ENCODE measurements around the gene TST.

The TST gene

DNA sequence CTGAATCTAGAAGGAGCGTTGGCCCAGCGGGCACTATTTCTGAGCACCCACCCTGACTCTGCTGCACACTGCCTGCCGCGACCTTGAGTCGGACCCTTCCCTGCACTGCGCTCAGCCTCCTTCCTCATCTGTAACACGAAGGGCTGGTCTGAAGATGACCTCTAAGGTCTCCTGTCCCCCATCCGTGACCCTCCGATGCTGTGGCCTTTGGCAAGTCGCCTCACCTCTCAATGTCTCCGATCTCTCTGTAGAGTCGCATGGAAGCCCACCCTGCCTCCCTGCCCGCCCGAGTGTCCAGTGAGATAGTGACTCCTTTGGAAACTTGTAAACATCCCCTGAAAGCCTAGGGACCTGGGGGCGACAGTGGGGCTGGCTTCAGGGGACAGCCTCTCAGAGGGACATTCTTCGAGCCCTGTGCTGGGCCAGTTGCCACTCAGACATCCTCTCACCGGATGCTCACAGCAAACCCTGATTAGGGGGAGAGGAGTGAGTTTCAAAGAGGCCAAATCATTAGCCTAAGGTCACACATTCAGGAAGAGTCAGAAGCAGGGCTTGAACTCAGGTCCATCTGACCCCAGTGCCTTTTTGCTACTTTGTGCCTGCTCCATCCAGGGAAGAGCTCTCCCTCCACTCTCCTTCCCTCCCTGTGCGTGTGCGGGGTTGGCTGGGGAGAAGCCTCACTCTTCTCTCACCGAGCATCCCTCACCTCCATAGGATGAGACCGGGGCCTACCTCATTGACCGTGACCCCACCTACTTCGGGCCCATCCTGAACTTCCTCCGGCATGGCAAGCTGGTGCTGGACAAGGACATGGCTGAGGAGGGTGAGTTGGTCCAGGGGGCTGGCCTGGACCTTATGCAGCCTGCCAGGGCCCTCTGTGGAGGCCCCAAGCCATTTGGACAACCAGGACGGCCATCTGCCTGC lies 33.4 kb upstream of the TST start:
- peak overlapping the region; percentile 97 for H3K4me2 ChIP-seq (ENCODE audit: low read length)
- H3K4me1 ChIP-seq (ENCODE audit: control insufficient read depth, insufficient read depth, low read length), result peaks cover 21% of the 10 kb centered on the region
- H3K4me3 ChIP-seq (ENCODE audit: low read length), result peak overlapping the region; percentile 99
- H3K36me3 ChIP-seq (ENCODE audit: insufficient read depth, low read length), result peaks cover 21% of the 10 kb centered on the region
- no peaks in the 10 kb centered on the region for H3K9me3 ChIP-seq (replicated peaks; ENCODE audit: low read length)
- no peaks in the 10 kb centered on the region for H3K27me3 ChIP-seq (ENCODE audit: control insufficient read depth, insufficient read depth, low read length)
- peak overlapping the region; percentile 88 for H3K9ac ChIP-seq (ENCODE audit: low read depth, low read length)

DNA sequence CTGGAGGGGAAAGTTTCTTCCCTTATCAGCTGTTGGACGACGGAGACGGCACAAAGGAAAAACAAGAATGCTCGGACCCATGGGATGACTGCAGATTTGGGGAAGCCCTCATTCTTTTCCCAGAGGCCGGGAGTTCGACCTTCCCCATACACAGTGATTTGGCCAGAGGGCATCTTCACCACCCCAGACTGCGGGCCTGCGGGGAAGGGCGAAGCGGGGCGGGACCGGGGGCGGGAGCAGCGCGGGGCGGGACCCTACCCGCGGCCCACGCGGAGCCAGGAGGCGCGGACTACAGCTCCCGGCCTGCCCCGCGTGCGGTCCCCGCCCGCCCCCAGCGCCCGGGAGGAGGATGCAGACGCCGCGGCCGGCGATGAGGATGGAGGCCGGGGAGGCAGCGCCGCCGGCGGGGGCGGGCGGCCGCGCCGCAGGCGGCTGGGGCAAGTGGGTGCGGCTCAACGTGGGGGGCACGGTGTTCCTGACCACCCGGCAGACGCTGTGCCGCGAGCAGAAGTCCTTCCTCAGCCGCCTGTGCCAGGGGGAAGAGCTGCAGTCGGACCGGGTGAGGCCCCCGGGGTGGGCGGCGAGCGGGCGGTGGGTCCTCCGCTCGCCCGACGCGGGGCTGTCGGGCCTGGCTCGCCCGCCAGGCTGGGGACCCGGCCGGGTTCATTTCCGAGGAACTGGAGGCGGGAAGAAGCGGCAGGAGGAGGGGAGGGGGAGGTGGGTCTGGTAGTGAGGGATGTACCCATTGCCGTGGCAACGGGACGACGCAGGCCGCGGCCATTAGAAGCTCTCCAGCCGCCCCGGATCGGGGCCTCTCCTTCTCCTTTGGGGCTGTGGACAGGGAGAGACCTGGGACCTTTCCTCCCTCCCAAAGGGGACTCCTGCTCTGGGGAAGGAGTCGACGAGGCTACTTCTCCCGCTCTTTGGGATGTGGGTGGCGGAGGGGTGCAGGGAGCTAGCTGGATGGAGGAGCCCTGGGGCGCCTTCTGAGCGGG lies 32.4 kb upstream of the TST start, which contains the start of gene KCTD17:
KCTD17 (plus strand) TSS at position 352 of the 995 bp plus-strand sequence; CDS start at position 371, 19 bp downstream.
- Histone ChIP-seq H3K4me3 (ENCODE audit: low read length) (peak within 1 kb of the TSS; percentile 99), H3K4me1 (ENCODE audit: control insufficient read depth, insufficient read depth, low read length) (peaks cover 21% of the 10 kb centered on the region), H3K27me3 (ENCODE audit: control insufficient read depth, insufficient read depth, low read length) (no peaks in the 10 kb centered on the region), H3K36me3 (ENCODE audit: insufficient read depth, low read length) (peaks cover 13% of the 10 kb centered on the region), H3K9ac (ENCODE audit: low read depth, low read length) (peak within 1 kb of the TSS; percentile 88), H3K4me2 (ENCODE audit: low read length) (peak within 1 kb of the TSS; percentile 97), H3K9me3 (replicated peaks; ENCODE audit: low read length) (no peaks in the 10 kb centered on the region)

DNA sequence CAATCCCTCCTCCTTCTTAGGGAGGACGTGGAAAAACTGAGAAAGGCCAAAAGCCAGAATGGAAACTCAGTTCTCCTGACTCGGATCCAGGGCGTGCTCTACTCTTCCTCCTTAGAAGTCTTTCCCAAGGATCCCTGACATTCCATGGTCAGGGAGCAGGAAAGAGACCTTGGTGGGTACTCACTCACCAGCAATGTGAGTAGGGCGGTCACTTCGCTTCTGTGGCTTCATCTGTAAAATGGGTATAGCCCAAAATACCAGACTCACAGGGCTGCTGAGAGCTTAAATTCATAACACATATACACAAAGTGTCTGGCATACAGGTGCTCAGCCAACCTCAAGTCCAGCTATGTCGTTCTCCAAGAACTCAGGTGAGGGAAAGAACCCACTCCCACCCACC lies 31.7 kb upstream of the TST start:
- Histone ChIP-seq H3K4me2 (ENCODE audit: low read length) (peak overlapping the region; percentile 97), H3K9ac (ENCODE audit: low read depth, low read length) (no peak overlapping the region), H3K9me3 (replicated peaks; ENCODE audit: low read length) (no peaks in the 10 kb centered on the region), H3K4me1 (ENCODE audit: control insufficient read depth, insufficient read depth, low read length) (peaks cover 23% of the 10 kb centered on the region), H3K27me3 (ENCODE audit: control insufficient read depth, insufficient read depth, low read length) (no peaks in the 10 kb centered on the region), H3K36me3 (ENCODE audit: insufficient read depth, low read length) (peaks cover 6% of the 10 kb centered on the region), H3K4me3 (ENCODE audit: low read length) (no peak overlapping the region)

DNA sequence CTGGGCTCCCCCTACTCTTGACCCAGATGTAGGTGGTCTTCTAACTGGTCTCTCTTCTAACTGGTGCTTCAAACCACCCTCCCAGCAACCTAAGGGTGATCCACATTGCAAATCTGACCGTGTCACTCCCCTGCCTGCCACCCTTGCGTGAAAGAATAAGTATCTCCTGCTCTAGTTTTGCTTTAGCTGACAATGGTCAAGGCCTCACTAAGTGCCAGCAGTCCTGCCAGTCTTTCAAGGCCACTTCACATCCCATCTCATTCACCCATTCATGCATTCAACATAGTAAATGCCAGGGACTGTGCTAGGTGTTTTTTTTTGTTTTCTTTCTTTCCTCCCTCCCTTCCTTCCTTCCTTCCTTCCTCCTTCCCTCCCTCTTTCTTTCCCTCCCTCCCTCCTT lies 30.0 kb upstream of the TST start:
- Histone ChIP-seq H3K9ac (ENCODE audit: low read depth, low read length) (no peak overlapping the region), H3K4me1 (ENCODE audit: control insufficient read depth, insufficient read depth, low read length) (peaks cover 23% of the 10 kb centered on the region), H3K4me3 (ENCODE audit: low read length) (no peak overlapping the region), H3K36me3 (ENCODE audit: insufficient read depth, low read length) (no peaks in the 10 kb centered on the region), H3K9me3 (replicated peaks; ENCODE audit: low read length) (no peaks in the 10 kb centered on the region), H3K4me2 (ENCODE audit: low read length) (no peak overlapping the region), H3K27me3 (ENCODE audit: control insufficient read depth, insufficient read depth, low read length) (no peaks in the 10 kb centered on the region)

DNA sequence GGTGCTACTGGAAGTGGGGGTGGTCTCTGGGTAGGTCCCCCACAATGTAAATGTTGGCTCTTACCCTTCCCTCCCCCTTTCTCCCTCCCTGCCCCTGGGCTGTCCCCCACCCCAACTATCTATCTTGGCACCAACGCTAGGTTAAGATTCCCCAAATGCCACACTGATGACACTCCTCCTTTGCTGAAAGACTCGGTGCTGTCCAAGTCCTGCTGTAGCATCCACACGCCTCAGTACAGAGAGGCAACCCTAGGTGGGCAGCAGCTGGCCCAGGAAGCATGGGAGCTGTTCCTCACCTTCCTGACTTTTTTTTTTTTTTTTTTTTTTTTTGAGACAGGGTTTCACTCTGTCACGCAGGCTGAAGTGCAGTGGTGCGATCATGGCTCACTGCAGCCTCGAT lies 28.9 kb upstream of the TST start:
- peaks cover 14% of the 10 kb centered on the region for H3K4me1 ChIP-seq (ENCODE audit: control insufficient read depth, insufficient read depth, low read length)
- peaks cover 8% of the 10 kb centered on the region for H3K27me3 ChIP-seq (ENCODE audit: control insufficient read depth, insufficient read depth, low read length)
- H3K4me3 ChIP-seq (ENCODE audit: low read length), result no peak overlapping the region
- no peaks in the 10 kb centered on the region for H3K36me3 ChIP-seq (ENCODE audit: insufficient read depth, low read length)
- no peaks in the 10 kb centered on the region for H3K9me3 ChIP-seq (replicated peaks; ENCODE audit: low read length)
- H3K4me2 ChIP-seq (ENCODE audit: low read length), result no peak overlapping the region
- no peak overlapping the region for H3K9ac ChIP-seq (ENCODE audit: low read depth, low read length)

DNA sequence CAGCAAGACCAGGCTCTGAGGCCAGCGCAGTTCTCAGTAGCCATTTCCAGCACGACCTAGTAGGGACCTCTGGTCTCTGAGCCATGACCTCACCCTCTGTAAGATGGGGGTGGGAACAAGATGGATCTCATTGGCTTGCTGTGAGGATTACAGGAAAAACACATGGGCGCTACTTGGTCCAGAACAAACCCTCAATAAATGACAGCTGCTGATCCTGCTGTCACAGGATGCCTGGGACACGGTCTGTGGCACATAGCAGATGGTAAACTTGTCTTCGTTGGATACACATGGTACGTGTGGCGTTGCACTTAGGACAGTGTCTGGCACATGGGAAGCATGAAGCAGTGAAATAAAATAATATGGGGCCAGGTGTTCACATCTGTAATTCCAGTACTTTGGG lies 27.8 kb upstream of the TST start:
- no peaks in the 10 kb centered on the region for H3K36me3 ChIP-seq (ENCODE audit: insufficient read depth, low read length)
- peaks cover 3% of the 10 kb centered on the region for H3K4me1 ChIP-seq (ENCODE audit: control insufficient read depth, insufficient read depth, low read length)

DNA sequence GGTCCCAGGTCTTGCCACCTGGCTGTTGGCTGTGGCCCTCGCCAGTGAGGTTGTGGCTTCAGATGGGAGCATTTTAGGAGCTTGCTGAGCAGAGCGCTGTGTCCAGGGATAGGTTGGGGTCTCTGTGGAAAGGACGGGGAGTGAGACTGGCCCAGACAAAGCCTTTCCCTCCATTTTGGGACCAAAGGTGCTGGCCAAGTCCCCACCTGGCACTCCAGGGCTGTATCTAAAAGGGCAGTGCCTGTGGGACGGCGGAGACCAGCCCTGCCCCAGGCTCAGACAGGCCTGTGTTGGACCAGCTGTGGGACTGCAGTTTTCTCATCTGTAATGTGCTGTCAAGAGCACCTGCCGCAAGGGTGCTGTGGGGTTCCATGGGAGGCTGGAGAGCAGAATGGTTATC lies 27.3 kb upstream of the TST start:
- H3K4me2 ChIP-seq (ENCODE audit: low read length), result no peak overlapping the region
- peaks cover 13% of the 10 kb centered on the region for H3K27me3 ChIP-seq (ENCODE audit: control insufficient read depth, insufficient read depth, low read length)
- no peak overlapping the region for H3K4me3 ChIP-seq (ENCODE audit: low read length)
- no peak overlapping the region for H3K9ac ChIP-seq (ENCODE audit: low read depth, low read length)
- no peaks in the 10 kb centered on the region for H3K36me3 ChIP-seq (ENCODE audit: insufficient read depth, low read length)
- H3K4me1 ChIP-seq (ENCODE audit: control insufficient read depth, insufficient read depth, low read length), result peaks cover 3% of the 10 kb centered on the region
- no peaks in the 10 kb centered on the region for H3K9me3 ChIP-seq (replicated peaks; ENCODE audit: low read length)

More for the DNA sequence above, 27.8 kb upstream of the TST start:
- Histone ChIP-seq H3K9ac (ENCODE audit: low read depth, low read length) (no peak overlapping the region), H3K4me3 (ENCODE audit: low read length) (no peak overlapping the region), H3K27me3 (ENCODE audit: control insufficient read depth, insufficient read depth, low read length) (peaks cover 13% of the 10 kb centered on the region), H3K9me3 (replicated peaks; ENCODE audit: low read length) (no peaks in the 10 kb centered on the region), H3K4me2 (ENCODE audit: low read length) (no peak overlapping the region)

DNA sequence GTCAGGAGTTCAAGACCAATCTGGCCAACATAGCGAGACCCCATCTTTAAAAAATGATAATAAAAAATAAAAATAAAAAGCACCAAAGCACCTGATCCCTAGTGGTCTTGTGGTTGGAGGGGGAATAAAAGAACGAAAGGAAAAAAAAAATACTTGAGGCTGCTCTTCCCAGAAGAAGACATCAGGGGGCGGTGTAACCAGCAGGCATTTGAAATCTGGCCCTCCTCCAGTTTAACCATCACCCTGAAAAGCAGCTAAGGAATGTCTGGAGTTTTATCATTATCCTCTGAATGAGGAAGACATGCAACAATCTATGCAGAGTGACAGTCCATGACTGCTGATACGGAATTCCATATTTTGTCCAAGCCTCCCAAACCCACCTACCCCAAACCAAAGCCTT lies 26.7 kb upstream of the TST start:
- no peaks in the 10 kb centered on the region for H3K36me3 ChIP-seq (ENCODE audit: insufficient read depth, low read length)
- peaks cover 4% of the 10 kb centered on the region for H3K4me1 ChIP-seq (ENCODE audit: control insufficient read depth, insufficient read depth, low read length)
- no peak overlapping the region for H3K4me2 ChIP-seq (ENCODE audit: low read length)
- no peak overlapping the region for H3K4me3 ChIP-seq (ENCODE audit: low read length)
- no peak overlapping the region for H3K9ac ChIP-seq (ENCODE audit: low read depth, low read length)
- H3K9me3 ChIP-seq (replicated peaks; ENCODE audit: low read length), result no peaks in the 10 kb centered on the region
- H3K27me3 ChIP-seq (ENCODE audit: control insufficient read depth, insufficient read depth, low read length), result peaks cover 13% of the 10 kb centered on the region

DNA sequence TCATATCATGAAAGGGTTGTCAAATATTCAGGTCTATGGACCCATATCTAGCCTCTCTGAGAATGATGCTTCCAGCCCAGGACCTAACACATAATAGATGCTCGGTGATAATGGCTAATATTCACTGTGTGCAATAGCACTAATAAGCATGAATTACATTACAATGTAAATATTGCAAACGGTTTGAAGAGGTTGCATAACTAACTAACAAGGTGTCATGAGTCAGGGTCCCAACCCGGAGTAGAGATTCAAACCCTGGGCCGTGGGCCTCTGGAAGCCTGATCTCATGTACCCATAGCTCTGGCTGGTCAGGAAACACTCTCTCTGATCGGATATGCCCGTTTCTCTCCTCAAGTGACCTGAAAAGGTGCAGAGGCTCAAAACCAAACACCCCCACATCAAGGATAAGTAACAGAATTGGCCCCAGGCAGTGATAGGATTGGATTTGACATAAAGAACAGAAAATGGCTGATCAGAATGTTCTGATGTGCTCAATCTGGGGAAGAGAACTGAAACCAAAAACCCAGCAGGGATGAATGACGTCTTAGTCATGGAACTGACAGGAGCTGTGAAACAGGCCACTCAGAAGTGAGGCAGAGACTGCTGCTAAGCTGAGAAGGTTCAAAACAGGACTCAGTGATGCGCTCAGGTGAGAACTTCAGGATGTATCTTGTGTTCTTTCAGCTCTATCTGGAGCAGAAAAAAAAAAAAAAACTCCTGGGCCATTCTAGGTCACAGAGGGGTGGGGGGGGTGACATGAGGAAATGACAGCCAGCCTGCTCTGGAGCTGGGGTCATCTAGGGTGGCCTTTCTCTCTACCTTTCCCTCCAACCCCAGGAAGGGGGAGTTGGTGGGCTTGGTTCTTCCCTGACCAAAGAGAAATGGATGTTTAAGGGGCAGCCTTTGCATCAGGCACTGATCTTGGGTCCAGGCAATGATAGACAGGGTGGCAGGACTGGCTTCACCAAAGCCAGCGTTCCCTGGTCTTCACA lies 25.7 kb upstream of the TST start:
- Histone ChIP-seq H3K36me3 (ENCODE audit: insufficient read depth, low read length) (no peaks in the 10 kb centered on the region), H3K4me2 (ENCODE audit: low read length) (no peak overlapping the region), H3K4me3 (ENCODE audit: low read length) (no peak overlapping the region), H3K4me1 (ENCODE audit: control insufficient read depth, insufficient read depth, low read length) (peaks cover 5% of the 10 kb centered on the region), H3K27me3 (ENCODE audit: control insufficient read depth, insufficient read depth, low read length) (peaks cover 13% of the 10 kb centered on the region), H3K9me3 (replicated peaks; ENCODE audit: low read length) (no peaks in the 10 kb centered on the region), H3K9ac (ENCODE audit: low read depth, low read length) (no peak overlapping the region)

DNA sequence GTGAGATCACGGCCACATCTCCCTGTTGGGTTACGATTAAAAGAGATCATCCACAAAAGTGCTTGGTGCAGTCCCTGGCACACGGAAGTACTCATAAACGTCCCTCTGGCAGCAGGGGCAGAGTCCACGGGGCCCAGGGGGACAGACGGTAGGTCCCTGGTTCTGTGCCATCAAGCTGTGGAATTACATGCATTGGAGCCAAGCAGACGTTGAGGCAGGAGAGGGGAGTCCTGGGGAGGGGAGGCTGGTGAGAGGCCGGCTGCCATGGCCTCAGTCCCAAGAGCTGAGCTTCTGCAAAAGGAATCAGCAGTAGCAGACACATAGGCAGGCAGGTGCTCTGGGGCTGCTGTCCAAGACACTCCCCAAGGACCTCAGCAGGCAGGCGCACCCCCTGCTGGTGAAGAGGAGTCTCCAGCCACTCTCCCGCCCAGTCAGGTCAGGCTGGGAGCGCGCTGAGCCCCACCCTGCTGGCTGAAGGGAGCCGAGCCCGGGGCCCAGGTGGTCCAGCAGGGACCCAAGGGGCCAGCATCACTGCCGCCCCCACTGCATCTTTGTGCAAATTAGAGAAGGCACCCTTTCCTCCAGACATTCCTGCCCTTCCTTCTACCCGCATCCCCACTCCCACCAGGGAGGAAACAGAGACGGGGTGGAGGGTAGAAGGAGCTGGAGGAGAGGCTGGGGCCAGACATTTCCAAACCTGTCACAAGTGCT lies 24.7 kb upstream of the TST start:
- Histone ChIP-seq H3K4me2 (ENCODE audit: low read length) (no peak overlapping the region), H3K27me3 (ENCODE audit: control insufficient read depth, insufficient read depth, low read length) (peaks cover 13% of the 10 kb centered on the region), H3K4me1 (ENCODE audit: control insufficient read depth, insufficient read depth, low read length) (peaks cover 5% of the 10 kb centered on the region), H3K9me3 (replicated peaks; ENCODE audit: low read length) (no peaks in the 10 kb centered on the region), H3K9ac (ENCODE audit: low read depth, low read length) (no peak overlapping the region), H3K36me3 (ENCODE audit: insufficient read depth, low read length) (no peaks in the 10 kb centered on the region), H3K4me3 (ENCODE audit: low read length) (no peak overlapping the region)

Data from skeletal muscle satellite cell (primary cell).